ENCODE data around the gene GDAP2. TPM values are rescaled to one million over a fixed set of nuclear protein-coding genes. Genes with fewer than 3 reads are reported as not detected.
A peak's percentile ranks its signal among the peaks of the same experiment; 100 is the strongest.

Gene GDAP2
- total RNA-seq, 1 experiment from 2014 or later = 14.5 TPM

- ATAC-seq (no peak), DNase-seq (ENCODE audit: low read depth, low spot score) (no peak)
- H3K9me3 ChIP-seq (ENCODE audit: control insufficient read depth, insufficient read depth, low read depth, low read length) = no peaks in the 10 kb centered on the region
- no peaks in the 10 kb centered on the region for H3K27me3 ChIP-seq (ENCODE audit: control insufficient read depth, insufficient read depth, low read length)
- in situ Hi-C loops (cut with HindIII; ENCODE audit: low pct_unique_long_range_greater_than_20kb, low sequenced_read_pairs) (no loop called here), intact Hi-C loops (cut with micrococcal nuclease; ENCODE audit: unreplicated experiment) (no loop called here)
- no TSS peak for BruUV-seq (replicated peaks)
- H3K36me3 ChIP-seq (ENCODE audit: control insufficient read depth, insufficient read depth, low read length) = no peaks in the 10 kb centered on the region
- peak overlapping the region; percentile 51; the same call in 1 of the 2 replicates for H3K27ac ChIP-seq (ENCODE audit: low read length)
- no peak overlapping the region for H3K4me3 ChIP-seq (ENCODE audit: low read depth in 2 of 2, low read length in 2 of 2)
- CTCF ChIA-PET = no interaction called here
- TF ChIP-seq SIN3A (IDR thresholded peaks at IDR 0.05; ENCODE audit: borderline replicate concordance, insufficient read depth, low read depth, low read length) = no peak
- no peak for TF ChIP-seq TCF7L2 (IDR thresholded peaks at IDR 0.05; ENCODE audit: low read depth, low read length)
- TF ChIP-seq POLR2AphosphoS5 (IDR thresholded peaks at IDR 0.05; ENCODE audit: low read depth, low read length) = no peak
- TF ChIP-seq, protein P1, sequence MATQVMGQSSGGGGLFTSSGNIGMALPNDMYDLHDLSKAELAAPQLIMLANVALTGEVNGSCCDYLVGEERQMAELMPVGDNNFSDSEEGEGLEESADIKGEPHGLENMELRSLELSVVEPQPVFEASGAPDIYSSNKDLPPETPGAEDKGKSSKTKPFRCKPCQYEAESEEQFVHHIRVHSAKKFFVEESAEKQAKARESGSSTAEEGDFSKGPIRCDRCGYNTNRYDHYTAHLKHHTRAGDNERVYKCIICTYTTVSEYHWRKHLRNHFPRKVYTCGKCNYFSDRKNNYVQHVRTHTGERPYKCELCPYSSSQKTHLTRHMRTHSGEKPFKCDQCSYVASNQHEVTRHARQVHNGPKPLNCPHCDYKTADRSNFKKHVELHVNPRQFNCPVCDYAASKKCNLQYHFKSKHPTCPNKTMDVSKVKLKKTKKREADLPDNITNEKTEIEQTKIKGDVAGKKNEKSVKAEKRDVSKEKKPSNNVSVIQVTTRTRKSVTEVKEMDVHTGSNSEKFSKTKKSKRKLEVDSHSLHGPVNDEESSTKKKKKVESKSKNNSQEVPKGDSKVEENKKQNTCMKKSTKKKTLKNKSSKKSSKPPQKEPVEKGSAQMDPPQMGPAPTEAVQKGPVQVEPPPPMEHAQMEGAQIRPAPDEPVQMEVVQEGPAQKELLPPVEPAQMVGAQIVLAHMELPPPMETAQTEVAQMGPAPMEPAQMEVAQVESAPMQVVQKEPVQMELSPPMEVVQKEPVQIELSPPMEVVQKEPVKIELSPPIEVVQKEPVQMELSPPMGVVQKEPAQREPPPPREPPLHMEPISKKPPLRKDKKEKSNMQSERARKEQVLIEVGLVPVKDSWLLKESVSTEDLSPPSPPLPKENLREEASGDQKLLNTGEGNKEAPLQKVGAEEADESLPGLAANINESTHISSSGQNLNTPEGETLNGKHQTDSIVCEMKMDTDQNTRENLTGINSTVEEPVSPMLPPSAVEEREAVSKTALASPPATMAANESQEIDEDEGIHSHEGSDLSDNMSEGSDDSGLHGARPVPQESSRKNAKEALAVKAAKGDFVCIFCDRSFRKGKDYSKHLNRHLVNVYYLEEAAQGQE (IDR thresholded peaks at IDR 0.05; ENCODE audit: insufficient read depth in 1 of 2, low read depth in 2 of 2, low read length in 1 of 2) = no peak
- TF ChIP-seq CTCF (IDR thresholded peaks at IDR 0.05) = no peak
- POLR2A ChIA-PET = no interaction called here
- no peaks in the 10 kb centered on the region for H3K4me1 ChIP-seq (ENCODE audit: control insufficient read depth, insufficient read depth, low read length)
Observed at GRCh38 chr1:117820694-117821381, 108.6 kb downstream of the GDAP2 start.

GRCh38 chr1:117820096-117820495 is 109.3 kb downstream of the GDAP2 start:
- Histone ChIP-seq H3K27ac (ENCODE audit: low read length) (no peak overlapping the region), H3K27me3 (ENCODE audit: control insufficient read depth, insufficient read depth, low read length) (no peaks in the 10 kb centered on the region), H3K4me3 (ENCODE audit: low read depth in 2 of 2, low read length in 2 of 2) (no peak overlapping the region), H3K4me1 (ENCODE audit: control insufficient read depth, insufficient read depth, low read length) (no peaks in the 10 kb centered on the region), H3K9me3 (ENCODE audit: control insufficient read depth, insufficient read depth, low read depth, low read length) (no peaks in the 10 kb centered on the region), H3K36me3 (ENCODE audit: control insufficient read depth, insufficient read depth, low read length) (no peaks in the 10 kb centered on the region)
- no peak for DNase-seq (ENCODE audit: low read depth, low spot score)
- intact Hi-C loops (cut with micrococcal nuclease; ENCODE audit: unreplicated experiment) = no loop called here
- ChIA-PET POLR2A (no interaction called here), CTCF (no interaction called here)
- BruUV-seq (replicated peaks) = no TSS peak
- in situ Hi-C loops (cut with HindIII; ENCODE audit: low pct_unique_long_range_greater_than_20kb, low sequenced_read_pairs) = no loop called here
- TF ChIP-seq CTCF (IDR thresholded peaks at IDR 0.05) (no peak), POLR2AphosphoS5 (IDR thresholded peaks at IDR 0.05; ENCODE audit: low read depth, low read length) (no peak), SIN3A (IDR thresholded peaks at IDR 0.05; ENCODE audit: borderline replicate concordance, insufficient read depth, low read depth, low read length) (no peak), TCF7L2 (IDR thresholded peaks at IDR 0.05; ENCODE audit: low read depth, low read length) (no peak)
- TF ChIP-seq, protein P1 (IDR thresholded peaks at IDR 0.05; ENCODE audit: insufficient read depth in 1 of 2, low read depth in 2 of 2, low read length in 1 of 2) = no peak
- ATAC-seq = no peak
